Mucosa of descending colon (tissue), 3 donors: Measurements from ENCODE around the gene RUNX1. TPM values are rescaled to one million over a fixed set of nuclear protein-coding genes. Genes with fewer than 3 reads are reported as not detected.

Source experiments
- ATAC-seq: fragments of 200-7000 bp; cut with Tn5 transposase; one replicate; pipeline ENCODE4 v1.9.1; 2020; ENCODE audit warnings: mild to moderate bottlenecking, moderate library complexity
- DNase-seq, 3 donors: peaks; one replicate each; pipeline ENCODE4 v3.0.0-alpha.2; 2020
- H3K36me3 ChIP-seq: fragments of 200-600 bp; one replicate; pipeline ENCODE4 v1.8.0; 2021; ENCODE audit warnings: low read depth, mild to moderate bottlenecking
- H3K4me1 ChIP-seq: fragments of 200-600 bp; one replicate; pipeline ENCODE4 v1.8.0; 2021; ENCODE audit warnings: low read depth, mild to moderate bottlenecking
- H3K4me3 ChIP-seq: fragments of 200-600 bp; one replicate; pipeline ENCODE4 v1.8.0; 2021; ENCODE audit warnings: mild to moderate bottlenecking
- H3K9me3 ChIP-seq: fragments of 200-600 bp; one replicate; pipeline ENCODE4 v1.8.0; 2021; ENCODE audit warnings: mild to moderate bottlenecking
- CTCF ChIP-seq: fragments of 200-600 bp; IDR thresholded peaks from one replicate; pipeline ENCODE4 v1.8.0; 2022; ENCODE audit warnings: antibody characterized with exemption, mild to moderate bottlenecking
- intact Hi-C, 2 donors: fragments of 100-400 bp; cut with DNase I in 1 of 2; cut with micrococcal nuclease in 1 of 2; formaldehyde crosslinking; loops; one replicate each; pipeline versions ENCODE4 v1.11.0 to v1.11.1; 2022; cut with DNase I, micrococcal nuclease
- total RNA-seq, 3 donors: library from RNA; stranded (reverse); fragmentation: NEBNext Ultra II Directional in 2 of 3; extraction: Animal tissue kit (Norgen Biotek cat#: 25700) in 2 of 3; gene quantifications; one replicate each; pipeline versions ENCODE4 v1.2.1 to v1.2.4, GENCODE V29; 2021 to 2023
- donor health status: DM: no; HTN: no; CAD: no; lungs with moderate emphysema.
- donor health status: DM: no; HTN: no; CAD: no.
- donor health status: DM: no; HTN: yes; CAD: no.

The RUNX1 gene
- total RNA-seq, 3 donors from 2014 or later, result 16.5 to 29.4 (median 24.0) TPM

DNA sequence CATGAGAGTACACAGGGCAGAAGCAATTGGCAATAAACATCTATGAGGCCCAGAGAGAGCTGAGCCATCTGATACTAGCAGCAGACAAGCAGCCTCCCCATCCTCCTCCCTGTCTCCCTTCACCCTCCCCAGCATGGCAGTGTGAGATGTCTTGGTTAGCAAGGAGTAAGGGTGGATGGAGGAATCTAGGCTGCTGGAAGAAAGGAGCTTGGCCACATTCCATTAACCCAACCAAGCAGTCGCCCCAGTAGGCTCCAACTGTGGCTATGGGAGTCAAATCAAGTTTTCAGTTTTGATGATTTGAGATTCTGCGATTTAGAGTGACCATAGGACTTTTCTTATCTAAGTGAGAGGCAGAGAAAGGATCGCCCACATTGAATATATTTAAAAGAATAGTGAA lies 12.9 kb upstream of the RUNX1 start:
- intact Hi-C loops, result no loop called here
- no peak for ATAC-seq
- Histone ChIP-seq H3K36me3 (no peaks in the 10 kb centered on the region), H3K4me1 (no peaks in the 10 kb centered on the region), H3K4me3 (no peak overlapping the region), H3K9me3 (no peaks in the 10 kb centered on the region)
- no peak for DNase-seq
- TF ChIP-seq CTCF, result no peak

DNA sequence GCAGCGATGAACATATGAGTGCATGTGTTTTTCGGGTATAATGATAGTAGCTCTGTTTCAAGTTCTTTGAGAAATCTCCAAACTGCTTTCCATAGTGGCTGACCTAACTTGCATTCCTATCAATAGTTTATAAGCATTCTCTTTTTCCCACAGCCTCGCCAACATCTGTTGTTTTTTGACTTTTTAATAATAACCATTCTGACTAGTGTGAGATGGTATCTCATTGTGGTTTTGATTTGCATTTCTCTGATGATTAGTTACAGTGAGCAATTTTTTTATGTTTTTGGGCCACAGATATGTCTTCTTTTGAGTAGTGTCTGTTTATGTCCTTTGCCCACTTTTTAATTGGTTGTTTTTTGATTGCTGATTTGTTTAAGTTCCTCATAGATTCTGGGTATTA lies 10.6 kb upstream of the RUNX1 start:
- Histone ChIP-seq H3K9me3 (no peaks in the 10 kb centered on the region), H3K36me3 (no peaks in the 10 kb centered on the region), H3K4me1 (no peaks in the 10 kb centered on the region), H3K4me3 (no peak overlapping the region)
- intact Hi-C loops, result no loop called here
- ATAC-seq (no peak), DNase-seq (no peak)
- TF ChIP-seq CTCF, result no peak

GRCh38 chr21:35058058-35058457 lies 9.0 kb upstream of the RUNX1 start:
- H3K4me1 ChIP-seq, result no peaks in the 10 kb centered on the region
- no peaks in the 10 kb centered on the region for H3K36me3 ChIP-seq
- TF ChIP-seq CTCF, result no peak
- DNase-seq (no peak), ATAC-seq (no peak)
- no peak overlapping the region for H3K4me3 ChIP-seq
- no peaks in the 10 kb centered on the region for H3K9me3 ChIP-seq
- intact Hi-C loops, result no loop called here

- intact Hi-C loops, result no loop called here
These were observed 8.3 kb upstream of the RUNX1 start for GRCh38 chr21:35057428-35057827.

GRCh38 chr21:35053356-35054096 lies 4.4 kb upstream of the RUNX1 start:
- ATAC-seq (no peak), DNase-seq (no peak)
- Histone ChIP-seq H3K4me3 (no peak overlapping the region), H3K36me3 (no peaks in the 10 kb centered on the region), H3K9me3 (no peaks in the 10 kb centered on the region), H3K4me1 (peaks cover 15% of the 10 kb centered on the region)
- intact Hi-C loops, result loop anchor here in 1 of 2 donors (5.0 kb wide), 1 partner anchor 139 kb away; no protein-coding TSS in a partner anchor
- TF ChIP-seq CTCF, result no peak

More at GRCh38 chr21:35057428-35057827, 8.3 kb upstream of the RUNX1 start:
- Histone ChIP-seq H3K9me3 (no peaks in the 10 kb centered on the region), H3K4me1 (no peaks in the 10 kb centered on the region), H3K4me3 (no peak overlapping the region), H3K36me3 (no peaks in the 10 kb centered on the region)
- ATAC-seq, result no peak
- no peak for DNase-seq
- no peak for TF ChIP-seq CTCF
